Lower leg skin (tissue), 4 donors: Measurements from ENCODE around the gene ANK3. TPM values are rescaled to one million over a fixed set of nuclear protein-coding genes. Genes with fewer than 3 reads are reported as not detected.

Experiments
- DNase-seq, 2 donors: peaks; one replicate each; pipeline ENCODE4 v3.0.0-alpha.2; 2019; ENCODE audit warnings: low spot score in 2 of 2
- H3K4me3 ChIP-seq: fragments of 200-600 bp; sonication (generic); 2 replicates; pipeline ENCODE4 v1.5.1; 2017; ENCODE audit warnings: mild to moderate bottlenecking, low read depth; ENCODE audit not compliant: poor library complexity, severe bottlenecking
- CTCF ChIP-seq, 3 donors: fragments of 450-650 bp; IDR thresholded peaks; one replicate each; pipeline ENCODE4 v1.5.1; 2016; ENCODE audit warnings: antibody characterized with exemption in 3 of 3, mild to moderate bottlenecking in 3 of 3, moderate library complexity in 2 of 3
- POLR2A ChIP-seq, 2 donors: fragments of 450-650 bp; IDR thresholded peaks; one replicate each; pipeline ENCODE4 v1.6.1; 2016 to 2017; ENCODE audit warnings: antibody characterized with exemption in 2 of 2, mild to moderate bottlenecking in 1 of 2, moderate library complexity in 1 of 2
- WGBS, 2 donors: methylation state at CpG; one replicate each; pipeline ENCODE4 v1.1.5; 2018; 5-methylcytosine and 5-hydroxymethylcytosine counted together
- intact Hi-C: fragments of 100-400 bp; cut with DNase I; formaldehyde crosslinking; loops from one replicate; pipeline ENCODE4 v1.15.0; 2023; ENCODE audit warnings: low total_unique reads
- total RNA-seq, 4 donors: library from RNA; depleted of rRNA; stranded (reverse); fragments of >200 nt; gene quantifications; one replicate each; pipeline ENCODE4 v1.1.0, GENCODE V29; 2016

The ANK3 gene
- total RNA-seq, 4 donors from 2014 or later: 76.2 to 107 (median 91.5) TPM

GRCh38 chr10:60320666-60321065 lies 69.0 kb downstream of the ANK3 start:
- no peak overlapping the region for H3K4me3 ChIP-seq
- TF ChIP-seq CTCF (IDR thresholded peaks at IDR 0.05): no peak
- TF ChIP-seq POLR2A (IDR thresholded peaks at IDR 0.05): no peak
- 95% methylated on average over 1 of the region's 1 CpG for WGBS, 2 donors
- intact Hi-C loops: no loop called here
- DNase-seq: no peak

- TF ChIP-seq POLR2A (IDR thresholded peaks at IDR 0.05): no peak
- no peak for TF ChIP-seq CTCF (IDR thresholded peaks at IDR 0.05)
- intact Hi-C loops: no loop called here
- WGBS, 2 donors: 71 to 84% methylated on average over 1 of the region's 1 CpG
- no peak overlapping the region for H3K4me3 ChIP-seq
- DNase-seq: no peak
Measured at GRCh38 chr10:60316029-60316428, 73.6 kb downstream of the ANK3 start.

GRCh38 chr10:60315311-60315710 lies 74.4 kb downstream of the ANK3 start:
- TF ChIP-seq POLR2A (IDR thresholded peaks at IDR 0.05) (no peak), CTCF (IDR thresholded peaks at IDR 0.05) (no peak)
- H3K4me3 ChIP-seq: no peak overlapping the region
- 60 to 63% methylated on average over 2 of the region's 2 CpGs for WGBS, 2 donors
- no peak for DNase-seq
- intact Hi-C loops: no loop called here

GRCh38 chr10:60314069-60314940 lies 75.4 kb downstream of the ANK3 start:
- intact Hi-C loops: no loop called here
- no peak for DNase-seq
- WGBS, 2 donors: 60 to 61% methylated on average over 5 of the region's 5 CpGs
- no peak for TF ChIP-seq POLR2A (IDR thresholded peaks at IDR 0.05)
- TF ChIP-seq CTCF (IDR thresholded peaks at IDR 0.05): no peak
- H3K4me3 ChIP-seq: no peak overlapping the region

- TF ChIP-seq POLR2A (IDR thresholded peaks at IDR 0.05): no peak
- no peak for TF ChIP-seq CTCF (IDR thresholded peaks at IDR 0.05)
- H3K4me3 ChIP-seq: no peak overlapping the region
- DNase-seq: no peak
- intact Hi-C loops: no loop called here
- WGBS, 2 donors: 79 to 85% methylated on average over 1 of the region's 1 CpG
Measured at GRCh38 chr10:60313589-60313952, 76.1 kb downstream of the ANK3 start.
